Suprapubic skin (tissue), 4 donors: ENCODE results near the gene HOXB2.

Source experiments
- CTCF ChIP-seq, 2 donors: fragments of 200-600 bp in 1 of 2; fragments of 450-650 bp in 1 of 2; sonication (generic) in 1 of 2; IDR thresholded peaks; one replicate each; pipeline ENCODE4 v1.5.1; 2016 to 2019; ENCODE audit warnings: antibody characterized with exemption in 2 of 2, mild to moderate bottlenecking in 1 of 2, moderate library complexity in 1 of 2
- EP300 ChIP-seq: sonication (generic); formaldehyde crosslinking; IDR thresholded peaks from one replicate; pipeline ENCODE4 v1.6.1; 2017; ENCODE audit warnings: antibody characterized with exemption
- POLR2A ChIP-seq, 2 donors: fragments of 450-650 bp; IDR thresholded peaks; one replicate each; pipeline ENCODE4 v1.6.1; 2017; ENCODE audit warnings: antibody characterized with exemption in 2 of 2, mild to moderate bottlenecking in 2 of 2, moderate library complexity in 2 of 2
- POLR2AphosphoS5 ChIP-seq, 3 donors: sonication (generic); formaldehyde crosslinking; IDR thresholded peaks; one replicate each; pipeline ENCODE4 v1.6.1; 2017; ENCODE audit warnings: antibody characterized with exemption in 3 of 3

GRCh38 chr17:48513097-48513496 lies 31.8 kb downstream of the HOXB2 start:
- no peak for TF ChIP-seq POLR2AphosphoS5 (IDR thresholded peaks at IDR 0.05)
- TF ChIP-seq CTCF (IDR thresholded peaks at IDR 0.05): no peak
- TF ChIP-seq POLR2A (IDR thresholded peaks at IDR 0.05): no peak
- no peak for TF ChIP-seq EP300
